ENCODE results near the gene DRP2.
"Not testable (repeated sequence)": the region's sequence is repeated elsewhere in the genome, so short reads cannot be mapped to it uniquely, and the experiment has no call there.

The DRP2 gene, protein sequence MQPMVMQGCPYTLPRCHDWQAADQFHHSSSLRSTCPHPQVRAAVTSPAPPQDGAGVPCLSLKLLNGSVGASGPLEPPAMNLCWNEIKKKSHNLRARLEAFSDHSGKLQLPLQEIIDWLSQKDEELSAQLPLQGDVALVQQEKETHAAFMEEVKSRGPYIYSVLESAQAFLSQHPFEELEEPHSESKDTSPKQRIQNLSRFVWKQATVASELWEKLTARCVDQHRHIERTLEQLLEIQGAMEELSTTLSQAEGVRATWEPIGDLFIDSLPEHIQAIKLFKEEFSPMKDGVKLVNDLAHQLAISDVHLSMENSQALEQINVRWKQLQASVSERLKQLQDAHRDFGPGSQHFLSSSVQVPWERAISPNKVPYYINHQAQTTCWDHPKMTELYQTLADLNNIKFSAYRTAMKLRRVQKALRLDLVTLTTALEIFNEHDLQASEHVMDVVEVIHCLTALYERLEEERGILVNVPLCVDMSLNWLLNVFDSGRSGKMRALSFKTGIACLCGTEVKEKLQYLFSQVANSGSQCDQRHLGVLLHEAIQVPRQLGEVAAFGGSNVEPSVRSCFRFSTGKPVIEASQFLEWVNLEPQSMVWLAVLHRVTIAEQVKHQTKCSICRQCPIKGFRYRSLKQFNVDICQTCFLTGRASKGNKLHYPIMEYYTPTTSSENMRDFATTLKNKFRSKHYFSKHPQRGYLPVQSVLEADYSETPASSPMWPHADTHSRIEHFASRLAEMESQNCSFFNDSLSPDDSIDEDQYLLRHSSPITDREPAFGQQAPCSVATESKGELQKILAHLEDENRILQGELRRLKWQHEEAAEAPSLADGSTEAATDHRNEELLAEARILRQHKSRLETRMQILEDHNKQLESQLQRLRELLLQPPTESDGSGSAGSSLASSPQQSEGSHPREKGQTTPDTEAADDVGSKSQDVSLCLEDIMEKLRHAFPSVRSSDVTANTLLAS

DNA sequence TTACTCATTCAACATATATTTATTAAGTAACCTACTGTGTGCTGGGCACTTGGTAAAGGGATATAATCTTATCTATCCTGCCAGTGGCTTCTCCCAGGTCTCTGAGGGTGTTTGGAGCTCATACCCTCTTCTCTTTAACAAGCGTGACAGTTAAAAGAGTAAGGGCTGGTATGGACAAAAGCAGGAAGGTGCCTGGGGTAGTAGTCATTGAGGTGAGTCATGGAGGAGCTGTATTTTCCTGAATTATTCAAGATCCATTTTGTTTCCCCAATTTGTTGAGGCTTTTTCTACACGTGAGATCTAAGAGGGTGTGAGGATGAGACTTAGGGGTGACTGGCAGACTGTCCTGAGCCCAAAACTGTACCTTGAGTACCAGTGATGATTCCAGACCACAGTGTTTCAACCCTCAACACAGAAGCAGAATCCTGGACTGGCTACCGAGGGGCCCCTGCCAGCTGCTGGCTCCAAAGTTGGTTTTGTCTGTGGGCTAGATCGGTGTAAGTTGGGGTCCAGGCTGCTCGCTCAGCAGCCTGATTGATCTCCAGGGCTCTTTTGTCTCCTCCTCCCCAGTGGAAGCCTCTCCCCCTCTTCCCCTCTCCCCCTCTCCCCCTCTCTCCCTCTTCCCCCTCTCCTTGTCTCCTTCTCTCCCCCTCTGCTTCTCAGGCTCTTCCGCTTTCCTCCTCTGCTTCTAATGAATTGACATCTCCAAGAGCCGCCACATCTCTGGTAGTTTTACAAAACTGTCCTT is at the start of gene DRP2:
Gene DRP2 (plus strand): TSS at position 671 of the 748 bp plus-strand sequence. CDS start 11,862 bp downstream, outside the sequence.
- no peak for DNase-seq

DNA sequence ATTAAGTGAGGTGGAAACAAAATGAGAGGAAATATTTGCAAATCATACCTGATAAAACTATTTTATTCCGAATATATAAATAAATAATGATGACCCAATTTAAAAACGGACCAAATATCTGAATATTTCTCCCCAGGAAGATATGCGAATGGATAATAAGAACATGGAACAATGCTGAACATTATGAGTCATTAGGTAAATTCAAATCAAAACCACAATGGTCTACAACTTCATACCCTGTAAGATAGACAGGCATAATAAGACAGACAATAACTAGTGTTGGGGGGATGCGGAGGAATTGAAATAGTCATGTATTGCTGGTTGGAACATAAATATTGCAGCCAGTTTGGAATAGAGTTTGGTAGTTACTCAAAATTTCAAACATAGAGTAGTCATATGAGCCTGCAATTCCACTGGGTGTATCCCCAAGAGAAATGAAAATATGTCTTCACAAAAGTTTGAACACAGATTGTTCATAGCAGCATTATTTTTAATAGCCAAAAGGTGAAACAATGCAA is 47.6 kb upstream of the DRP2 start:
- DNase-seq: no peak

DNA sequence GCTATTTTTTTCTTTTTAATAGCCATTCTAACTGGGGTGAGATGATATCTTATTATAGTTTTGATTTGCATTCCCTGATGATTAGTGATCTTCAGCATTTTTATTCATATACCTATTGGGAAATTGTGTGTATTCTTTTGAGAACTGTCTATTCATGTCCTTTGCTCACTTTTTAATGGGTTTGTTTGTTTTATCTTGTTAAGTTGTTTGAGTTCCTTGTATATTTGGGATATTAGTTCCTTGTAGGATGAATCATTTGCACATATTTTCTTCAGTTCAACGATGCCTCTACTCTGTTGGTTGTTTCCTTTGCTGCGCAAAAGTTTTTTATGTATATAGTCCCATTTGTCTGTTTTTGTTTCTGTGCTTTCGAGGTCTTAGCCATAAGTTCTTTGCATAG is 43.1 kb upstream of the DRP2 start:
- no peak for DNase-seq

DNA sequence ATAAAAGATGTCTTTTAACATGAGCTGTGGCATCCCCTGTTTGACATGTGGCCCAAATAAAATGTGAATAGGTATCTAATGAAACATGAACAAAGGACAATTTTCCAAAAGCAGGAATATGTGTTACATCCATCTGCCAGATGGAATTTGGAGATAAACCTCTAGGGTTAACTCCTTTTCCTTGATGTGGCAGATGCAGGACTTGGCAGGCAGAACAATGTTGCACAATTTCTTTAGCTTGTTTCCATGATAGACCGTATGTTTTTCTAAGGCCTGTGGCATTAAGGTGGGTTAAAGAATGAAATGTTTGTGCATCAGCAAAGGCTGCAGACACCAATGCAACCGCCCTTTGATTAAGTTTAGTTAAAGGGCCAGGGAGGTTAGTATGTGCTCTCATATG is 34.7 kb upstream of the DRP2 start:
- not testable (repeated sequence) for DNase-seq

DNA sequence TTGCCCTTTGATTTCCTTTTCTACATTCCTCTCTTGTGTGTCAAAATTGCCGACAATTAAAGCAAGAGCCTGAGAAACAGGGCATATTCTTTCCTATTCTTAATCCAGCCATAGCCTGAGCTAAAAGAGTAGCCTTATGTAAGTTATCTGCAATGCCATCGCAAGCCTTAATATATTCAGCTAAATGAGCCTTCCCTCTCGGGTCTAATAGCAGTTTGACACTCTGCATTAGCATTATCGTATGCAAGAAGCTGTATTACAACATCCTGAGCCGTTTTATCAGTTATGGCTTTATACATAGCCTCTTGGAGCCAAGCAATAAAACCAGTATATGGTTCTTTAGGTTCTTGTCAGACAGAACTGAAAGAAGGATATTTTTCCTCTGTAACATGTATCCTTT is 31.6 kb upstream of the DRP2 start:
- not testable (repeated sequence) for DNase-seq

DNA sequence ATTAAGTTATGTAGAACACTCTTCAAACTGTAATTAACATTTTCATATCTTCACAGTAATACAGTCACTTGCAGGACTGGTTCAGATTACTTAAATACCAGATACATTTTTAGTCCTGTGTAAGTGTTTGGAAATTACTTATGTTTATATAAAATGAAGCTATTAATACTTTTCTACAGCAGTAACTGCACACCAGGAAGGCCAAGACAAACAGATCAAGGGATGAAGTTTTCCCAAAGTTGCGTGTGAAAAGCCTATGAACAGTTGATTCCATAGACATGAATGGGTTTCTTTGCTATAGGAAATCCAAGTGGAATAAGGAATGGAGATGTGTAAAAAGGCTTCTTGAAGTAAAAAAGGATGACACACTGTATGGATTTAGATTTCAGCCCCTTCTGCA is 28.9 kb upstream of the DRP2 start:
- DNase-seq: no peak

DNA sequence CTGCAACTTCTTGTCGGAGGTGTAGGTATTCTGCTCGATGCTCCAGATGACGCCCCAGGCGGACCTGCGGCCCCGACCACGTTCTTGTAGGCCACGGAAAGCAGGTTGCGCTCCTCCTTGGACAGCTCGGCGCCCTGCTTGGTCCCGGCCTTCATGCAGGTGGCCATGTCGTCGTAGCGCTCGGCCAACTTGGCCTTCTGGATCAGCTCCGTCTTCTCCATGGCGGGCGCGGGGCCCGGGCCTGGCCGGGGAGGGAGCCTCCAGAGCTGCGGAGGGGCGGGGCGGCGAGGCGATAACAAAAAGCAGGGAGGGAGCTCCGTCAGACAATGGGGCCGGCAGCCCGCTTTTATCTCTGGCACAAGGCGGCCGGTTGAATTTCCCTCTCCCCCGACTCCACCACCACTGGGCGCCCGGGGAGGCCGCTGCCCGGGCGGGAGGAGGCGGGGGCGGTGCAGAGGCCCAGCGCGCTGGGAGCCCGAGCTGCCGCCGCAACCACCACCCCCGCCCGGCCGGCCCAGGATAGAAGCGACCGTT is 28.3 kb upstream of the DRP2 start:
- no peak for DNase-seq

DNA sequence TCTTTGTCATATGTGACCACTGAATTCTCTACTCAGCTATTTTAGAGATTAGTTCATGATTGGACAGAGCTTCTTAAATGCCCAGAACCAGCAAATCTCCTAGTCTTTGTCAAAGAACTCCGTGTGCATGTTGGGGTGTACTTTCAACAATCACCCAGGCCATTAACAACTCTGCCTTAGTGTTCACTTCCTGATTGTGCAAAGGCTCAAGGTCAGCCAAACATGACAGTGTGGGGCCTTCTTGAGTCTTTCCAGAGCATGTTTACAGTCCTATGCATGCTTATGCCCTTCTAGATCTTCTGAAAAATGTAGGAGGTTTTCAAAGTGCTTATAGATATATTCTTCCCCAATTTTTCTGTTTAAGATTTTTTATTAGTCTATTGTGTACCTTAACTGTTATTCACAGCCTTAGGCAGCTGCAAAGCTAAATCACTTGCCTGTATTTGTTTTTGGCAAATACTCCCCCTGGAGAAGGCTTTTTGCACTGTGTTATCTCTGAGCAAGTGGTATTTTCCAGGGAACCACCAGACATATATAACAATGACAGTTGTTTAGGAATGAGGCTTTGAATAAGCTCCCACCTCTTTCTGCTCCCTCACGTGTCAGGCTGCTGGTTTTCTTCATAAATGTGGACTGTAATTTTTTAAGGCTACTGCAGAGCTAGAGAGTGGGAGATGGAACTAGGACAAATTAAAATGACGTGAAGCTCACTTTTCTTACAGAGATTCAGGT is 24.0 kb upstream of the DRP2 start:
- DNase-seq: no peak

DNA sequence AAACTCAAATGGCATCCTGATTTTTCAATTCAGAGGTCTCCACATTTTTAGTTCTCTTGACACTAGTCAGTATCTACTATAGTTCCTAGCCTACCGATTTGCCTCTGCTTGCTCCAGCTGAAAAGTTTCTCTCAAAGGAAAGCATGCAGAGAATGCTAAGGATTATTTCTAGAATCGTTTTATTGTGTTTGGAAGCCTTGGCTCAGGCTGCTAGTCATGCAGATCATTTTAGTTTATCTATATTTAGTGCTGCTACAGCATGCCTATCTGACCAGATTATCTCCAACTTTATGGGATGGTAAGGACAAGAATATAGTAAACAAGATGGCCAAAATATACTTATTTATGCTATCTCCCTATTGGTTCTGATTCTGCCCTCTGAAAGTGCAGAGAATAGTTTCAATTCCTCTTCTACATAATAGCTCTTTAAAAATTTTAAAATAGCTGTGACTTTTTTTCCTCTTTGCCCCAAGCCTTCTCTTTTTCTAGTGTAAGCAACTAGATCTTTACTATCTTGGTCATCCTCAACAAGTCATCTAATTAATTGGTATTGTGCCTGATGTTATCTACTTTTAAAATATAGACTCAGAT is 15.7 kb upstream of the DRP2 start:
- no peak for DNase-seq

DNA sequence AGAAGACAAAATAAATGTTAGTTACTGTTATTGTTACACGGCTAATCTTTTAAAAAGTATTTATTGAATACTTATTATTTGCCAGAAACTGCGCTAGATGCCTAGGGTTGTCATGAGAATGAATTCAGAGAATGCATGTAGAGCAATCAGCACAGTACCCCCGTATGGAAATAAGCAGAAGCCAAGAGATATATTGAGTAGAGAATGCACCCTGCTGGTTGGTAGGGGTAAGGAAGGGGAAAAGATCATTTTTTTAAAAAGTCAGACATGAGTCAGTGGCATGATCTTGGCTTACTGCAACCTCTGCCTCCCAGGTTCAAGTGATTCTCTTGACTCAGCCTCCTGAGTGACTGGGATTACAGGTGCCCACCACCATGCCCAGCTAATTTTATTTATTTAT is 13.1 kb upstream of the DRP2 start:
- peak; percentile 25 for DNase-seq

DNA sequence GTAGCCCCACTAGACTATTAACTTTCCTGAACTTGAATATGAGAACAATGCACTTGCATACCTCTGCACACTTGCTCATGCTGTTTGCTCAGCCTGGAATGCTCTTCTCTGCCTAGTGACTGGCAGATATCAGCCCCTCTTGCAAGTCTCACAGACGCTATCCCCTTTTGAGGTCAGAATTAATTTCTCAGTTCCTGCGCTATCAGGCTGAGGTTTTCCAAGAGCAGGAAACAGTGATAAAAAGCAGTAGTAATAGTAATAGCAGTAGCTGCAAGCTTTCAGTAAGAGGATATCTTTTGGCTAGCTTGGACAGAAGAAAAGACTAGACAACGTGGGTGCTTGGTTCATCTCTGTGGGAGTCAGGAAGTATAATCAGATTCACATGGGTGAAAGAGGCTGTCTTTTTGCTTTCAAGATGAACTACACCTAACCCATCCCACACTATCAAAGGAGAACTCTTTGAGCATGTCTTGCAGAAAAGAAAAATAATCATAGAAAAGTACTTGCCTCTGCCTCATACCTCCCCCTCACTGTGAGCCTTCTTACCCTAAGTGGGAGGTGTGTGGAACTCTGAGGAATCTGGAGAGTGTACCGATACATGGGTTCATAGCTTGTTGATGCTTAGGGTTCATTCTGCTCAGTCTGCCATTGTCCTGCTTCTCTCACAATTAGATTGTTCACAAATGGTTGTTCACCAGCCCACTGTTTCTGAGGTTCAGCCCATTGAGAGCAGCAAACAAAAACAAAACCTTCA is 11.3 kb upstream of the DRP2 start:
- no peak for DNase-seq

DNA sequence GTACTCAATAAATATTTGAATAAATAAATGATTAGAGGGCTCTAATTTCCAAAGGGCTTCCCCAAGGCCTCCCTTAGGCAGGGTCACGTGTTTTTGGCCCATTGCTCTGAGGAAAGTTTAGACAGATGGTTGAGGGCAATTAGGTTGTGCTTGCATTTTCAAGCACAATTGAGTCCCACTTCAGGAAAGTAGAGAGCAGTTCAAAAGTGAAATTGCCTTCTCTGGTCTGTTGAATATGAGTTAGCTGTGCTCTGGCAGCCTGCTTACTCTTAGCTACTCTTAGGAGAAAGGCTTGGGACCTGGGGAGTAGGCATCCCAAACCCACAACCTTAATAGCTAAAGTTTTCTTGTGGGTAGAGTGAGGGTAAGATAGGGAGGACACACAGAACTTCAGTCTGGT is 9.0 kb upstream of the DRP2 start:
- no peak for DNase-seq

DNA sequence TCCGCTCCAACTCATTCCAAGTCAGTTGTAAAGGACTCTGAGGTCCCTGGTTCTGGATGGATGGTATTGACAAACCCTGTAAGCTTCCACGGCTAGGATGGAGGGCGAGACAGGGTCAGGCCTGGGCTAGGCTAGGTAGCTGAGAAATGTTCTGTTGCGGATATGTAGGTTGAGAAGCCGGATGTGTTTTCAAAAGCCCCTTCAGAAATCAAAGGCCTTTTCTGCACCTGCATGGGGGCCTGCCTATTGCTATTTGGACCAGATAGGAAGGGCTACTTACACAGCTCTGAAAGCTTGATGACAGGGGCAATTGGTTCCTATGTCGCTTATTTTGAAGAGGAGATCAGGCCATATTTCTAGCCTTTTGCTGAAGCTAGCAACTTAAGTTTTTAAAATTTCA is 1.9 kb upstream of the DRP2 start:
- no peak for DNase-seq

DNA sequence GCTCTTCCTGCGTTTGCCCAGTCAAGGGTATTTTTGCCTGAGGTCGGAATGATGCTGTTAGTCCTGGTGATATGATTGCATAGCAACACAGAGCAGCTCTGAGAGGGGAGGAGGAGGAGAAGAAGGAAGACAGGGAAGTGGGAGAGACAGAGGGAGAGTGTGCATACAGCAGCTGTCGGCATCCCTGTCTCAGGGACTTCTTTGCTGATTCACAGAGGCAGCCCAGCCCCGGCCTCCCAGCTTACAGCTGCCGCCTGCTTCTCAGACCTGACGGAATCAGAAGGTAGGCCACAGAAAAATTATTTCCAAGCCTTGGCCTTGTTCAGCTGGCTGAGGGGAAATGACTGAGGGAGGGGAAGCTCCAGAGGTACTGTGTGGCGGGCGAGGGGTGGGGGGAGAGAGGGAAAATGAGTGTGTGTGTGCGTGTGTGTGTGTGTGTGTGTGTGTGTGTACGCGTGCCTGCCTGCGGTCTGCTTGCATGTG is 319 bp downstream of the DRP2 start:
- DNase-seq: no peak

DNA sequence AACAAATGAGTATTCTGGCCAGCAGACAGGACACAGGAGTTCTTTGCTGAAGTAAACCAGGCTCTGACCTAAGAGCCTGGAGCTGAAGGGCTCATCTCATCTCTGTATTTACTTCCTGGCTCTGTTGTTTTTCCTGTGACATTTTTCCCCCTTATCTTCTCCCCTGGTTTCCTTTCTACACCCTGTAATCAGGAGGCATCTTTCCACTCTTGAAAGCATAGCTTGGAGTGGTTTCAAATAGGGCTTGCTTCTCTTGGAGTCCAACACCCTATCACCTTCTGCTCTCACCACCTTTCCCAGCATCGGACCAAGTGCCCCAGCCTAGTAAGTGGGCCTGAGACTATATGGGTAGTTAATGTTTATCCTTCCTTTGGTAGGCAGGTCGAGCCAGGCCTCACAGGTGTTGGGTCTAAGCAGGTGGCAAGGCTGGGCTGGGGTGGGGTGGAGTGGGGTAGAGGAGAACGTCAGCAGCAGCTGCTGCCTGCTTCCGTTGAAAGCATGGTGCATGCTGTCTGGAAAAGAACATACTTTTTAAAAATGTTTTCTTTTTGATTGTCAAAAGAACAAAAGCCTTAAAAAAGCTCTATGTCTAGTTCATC is 1.2 kb downstream of the DRP2 start:
- DNase-seq: no peak

DNA sequence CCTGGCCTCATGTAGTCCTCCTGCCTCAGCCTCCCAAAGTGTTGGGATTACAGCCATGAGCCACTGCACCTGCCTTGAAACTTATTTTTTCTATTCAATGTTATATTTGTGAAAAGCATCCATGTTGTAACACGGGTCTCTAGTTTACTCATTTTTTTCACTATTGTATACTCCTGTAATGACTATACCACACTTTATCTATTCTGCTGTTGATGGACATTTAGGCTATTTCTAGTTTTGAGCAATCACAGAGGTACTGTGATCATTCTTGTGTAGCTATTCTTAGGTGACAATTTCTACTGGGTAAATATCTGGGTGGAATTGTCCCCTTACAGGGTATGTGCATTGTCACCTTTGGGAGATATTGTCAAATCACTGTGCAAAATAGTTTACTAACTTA is 3.6 kb downstream of the DRP2 start:
- DNase-seq: no peak

DNA sequence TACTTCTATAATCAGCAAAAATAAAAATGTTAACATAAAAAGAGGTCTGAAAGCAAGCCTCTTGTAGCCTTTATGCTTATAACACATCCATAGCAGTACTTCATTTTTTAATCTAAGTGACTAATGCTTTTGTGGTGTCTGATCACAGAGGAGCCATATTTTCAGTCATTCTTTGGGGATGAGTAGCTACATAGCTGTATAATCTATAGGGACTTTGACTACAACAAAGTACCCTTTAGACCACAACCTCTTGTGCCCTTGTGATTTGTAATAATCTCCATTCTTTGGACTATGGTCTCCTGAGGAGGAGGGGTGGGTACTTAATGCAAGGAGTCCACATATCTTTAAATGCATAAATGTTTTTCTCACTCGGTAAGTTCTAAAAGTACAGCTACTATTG is 9.6 kb downstream of the DRP2 start:
- no peak for DNase-seq

DNA sequence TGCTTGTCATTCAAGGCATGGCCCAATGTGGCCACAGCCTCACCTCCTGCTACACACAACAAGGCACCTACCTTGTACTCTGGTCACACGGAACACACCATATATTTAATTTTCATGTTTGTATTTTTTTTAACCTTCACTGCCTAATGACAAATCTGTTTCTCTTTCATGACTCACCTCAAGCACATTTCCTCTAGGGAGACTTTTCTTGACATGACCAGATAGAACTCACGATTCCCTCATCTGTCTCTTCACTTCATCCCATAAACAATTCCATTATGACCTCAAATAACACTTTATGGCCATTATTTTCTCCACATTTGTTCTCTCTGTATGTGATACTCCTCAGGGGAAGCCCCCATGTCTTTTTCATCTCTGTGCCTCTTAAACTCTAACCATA is 11.1 kb downstream of the DRP2 start:
- no peak for DNase-seq

DNA sequence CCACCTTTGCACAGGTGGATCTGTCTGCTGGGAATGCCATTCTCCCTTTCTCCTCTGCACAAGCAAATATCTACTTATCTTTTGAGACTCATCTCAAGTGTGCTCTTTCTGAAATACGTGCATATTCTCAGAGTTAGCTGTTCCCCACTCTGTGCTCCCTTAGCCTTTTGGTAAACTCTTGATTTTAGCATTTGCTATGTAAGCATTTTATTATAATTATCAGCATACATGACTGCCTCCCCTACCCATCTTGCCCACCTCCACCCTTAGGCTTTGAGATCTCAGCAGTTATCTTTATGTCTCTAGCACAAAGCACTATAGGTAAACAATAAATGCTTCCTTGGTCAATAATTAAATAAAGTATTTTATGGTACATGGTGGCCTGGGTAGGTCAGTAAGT is 11.5 kb downstream of the DRP2 start:
- DNase-seq: no peak

DNA sequence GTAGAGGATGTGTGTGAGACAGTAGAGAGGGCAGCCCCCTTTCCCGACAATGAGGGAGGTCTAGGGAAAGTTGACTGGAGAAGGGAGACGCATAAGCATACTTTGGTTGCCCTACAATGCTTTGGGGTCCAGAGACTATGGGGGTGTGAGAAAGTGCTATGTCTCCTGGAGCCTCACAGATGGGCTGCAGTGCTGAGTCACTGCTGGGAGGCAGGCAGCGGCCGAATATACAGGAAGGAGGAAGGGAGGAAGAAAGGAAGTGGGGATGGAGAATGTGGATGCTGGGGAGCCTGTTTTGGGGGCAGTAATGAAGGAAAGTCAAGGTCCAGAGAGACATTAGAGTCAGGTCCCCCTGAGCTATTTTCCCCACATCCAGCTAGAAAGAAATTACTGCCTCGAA is 12.7 kb downstream of the DRP2 start:
- DNase-seq: no peak
